Amniotic stem cell (primary cell): Measurements from ENCODE around the gene SQSTM1.

Experiments
- DNase-seq: peaks from one replicate; lab custom pipeline; 2025; lab: John Stamatoyannopoulos, UW

The SQSTM1 gene

DNA sequence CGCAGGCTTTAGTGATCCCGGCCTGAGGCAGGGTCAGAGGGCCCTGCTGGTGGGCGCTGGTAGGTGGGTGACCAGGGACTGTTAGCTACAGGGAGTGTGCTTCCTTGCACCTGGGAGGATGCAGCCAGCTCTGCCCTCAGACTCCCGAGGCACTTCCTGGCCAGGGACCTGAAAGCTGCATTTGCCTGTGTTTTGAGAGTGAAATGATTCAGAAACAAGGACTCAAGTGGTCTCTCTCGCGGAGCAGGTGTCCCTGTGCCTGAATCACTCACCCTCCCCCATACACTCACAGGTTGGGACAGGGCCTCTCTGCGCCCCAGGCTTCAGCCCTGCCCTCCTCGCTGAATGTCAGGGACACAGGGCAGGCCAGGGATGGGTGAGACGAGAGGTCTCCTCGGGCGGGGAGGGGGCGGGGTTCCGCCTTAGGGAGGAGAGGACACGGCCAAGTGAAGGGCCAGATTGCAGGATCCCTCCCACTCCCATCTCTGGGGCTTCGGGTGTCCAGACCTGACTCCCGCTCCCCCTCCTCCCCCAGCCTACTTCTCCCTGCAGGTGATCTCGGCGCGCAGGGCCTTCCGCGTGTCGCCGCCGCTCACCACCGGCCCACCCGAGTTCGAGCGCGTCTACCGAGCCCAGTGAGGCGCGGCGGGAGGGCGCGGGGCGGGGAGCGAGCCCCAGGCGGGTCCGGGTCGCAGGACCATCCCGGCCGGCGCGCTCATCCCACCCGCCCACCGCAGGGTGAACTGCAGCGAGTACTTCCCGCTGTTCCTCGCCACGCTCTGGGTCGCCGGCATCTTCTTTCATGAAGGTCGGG is 25.4 kb upstream of the SQSTM1 start:
- DNase-seq, result no peak

DNA sequence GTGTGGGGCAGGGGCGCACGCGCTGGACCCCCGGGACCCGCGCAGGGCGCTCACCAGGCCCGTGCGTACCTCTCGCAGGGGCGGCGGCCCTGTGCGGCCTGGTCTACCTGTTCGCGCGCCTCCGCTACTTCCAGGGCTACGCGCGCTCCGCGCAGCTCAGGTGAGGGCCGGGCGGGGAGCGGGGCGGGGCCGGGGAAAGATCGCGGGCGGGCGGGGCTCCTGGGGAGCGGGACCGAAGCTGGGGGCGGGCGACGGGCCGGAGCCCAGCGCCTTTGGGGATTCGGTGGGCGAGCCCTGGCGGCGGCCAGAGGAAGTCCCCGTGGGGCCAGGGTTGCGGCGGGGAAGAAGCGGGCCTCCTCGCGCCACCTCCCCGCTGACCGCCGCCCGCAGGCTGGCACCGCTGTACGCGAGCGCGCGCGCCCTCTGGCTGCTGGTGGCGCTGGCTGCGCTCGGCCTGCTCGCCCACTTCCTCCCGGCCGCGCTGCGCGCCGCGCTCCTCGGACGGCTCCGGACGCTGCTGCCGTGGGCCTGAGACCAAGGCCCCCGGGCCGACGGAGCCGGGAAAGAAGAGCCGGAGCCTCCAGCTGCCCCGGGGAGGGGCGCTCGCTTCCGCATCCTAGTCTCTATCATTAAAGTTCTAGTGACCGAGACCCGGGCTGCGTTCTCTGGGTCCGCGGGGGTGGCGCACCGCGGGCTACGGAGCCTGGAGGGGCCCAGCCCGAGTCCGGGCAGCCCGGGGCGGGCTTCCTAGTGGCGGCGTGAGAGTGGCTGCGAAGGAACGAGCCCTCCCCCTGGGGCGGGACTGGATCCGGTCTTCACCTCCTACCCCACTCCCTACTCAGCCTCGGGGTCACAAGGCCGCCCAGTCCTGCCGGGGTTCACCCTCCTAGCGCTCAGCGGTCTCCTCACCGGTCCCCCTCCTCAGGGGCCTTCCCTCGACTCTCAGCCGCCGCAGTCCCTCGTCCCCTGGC is 24.6 kb upstream of the SQSTM1 start:
- DNase-seq, result peak; percentile 60

DNA sequence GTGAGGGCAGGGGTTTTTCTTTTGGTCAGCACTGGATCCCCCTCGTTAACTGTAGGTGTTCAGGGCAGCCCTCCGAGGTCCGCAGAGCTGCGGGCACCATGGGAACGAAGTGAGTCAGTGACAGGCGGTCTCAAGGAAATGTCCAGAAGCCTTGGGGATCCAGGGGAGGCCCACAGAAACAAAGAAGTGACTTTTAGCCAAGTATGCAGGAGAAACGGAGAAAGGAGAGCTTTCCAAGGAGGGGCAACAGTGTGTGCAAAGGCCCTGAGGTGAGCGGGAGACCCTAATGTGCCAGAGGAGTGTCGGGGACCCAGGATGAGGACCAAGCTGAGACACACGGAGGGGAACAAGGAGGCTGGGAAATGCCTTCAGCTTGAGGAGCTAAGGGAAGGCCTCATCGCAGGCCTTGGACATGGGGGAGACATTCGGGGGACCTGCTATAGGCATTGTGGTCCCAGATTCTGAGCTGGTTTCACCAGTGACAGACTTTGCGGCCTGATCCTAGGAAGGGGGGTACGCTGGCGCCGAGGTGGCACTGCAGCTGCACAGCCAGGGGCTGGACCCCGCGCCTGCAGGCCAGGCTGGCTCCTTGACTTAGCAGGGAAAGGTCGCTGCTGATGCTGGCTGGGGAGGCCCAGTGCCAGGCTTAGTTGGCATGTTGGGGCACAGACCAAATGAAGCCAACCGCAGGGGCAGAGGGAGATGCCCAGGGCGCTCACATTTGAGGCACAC is 23.7 kb upstream of the SQSTM1 start:
- no peak for DNase-seq

DNA sequence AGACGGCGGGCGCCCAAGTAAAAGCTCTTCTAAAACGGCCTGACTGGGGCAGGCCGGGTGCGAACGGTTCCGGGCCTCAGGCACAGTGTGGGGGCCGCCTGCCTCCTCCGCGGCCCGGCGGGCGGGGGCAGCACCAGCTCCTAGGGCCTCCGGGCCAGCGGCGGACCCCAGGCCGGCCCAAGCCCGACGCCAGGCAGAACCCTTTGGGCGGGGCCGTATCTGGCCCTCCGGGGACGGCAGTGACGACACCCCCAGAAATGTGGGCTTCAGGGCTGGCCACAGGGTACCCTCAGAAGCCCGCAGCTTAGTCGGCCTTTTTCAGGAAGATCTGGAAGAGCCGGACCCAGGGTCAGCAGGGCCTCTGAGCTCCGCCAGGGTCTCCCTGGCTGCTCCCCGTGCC is 23.0 kb upstream of the SQSTM1 start:
- no peak for DNase-seq

DNA sequence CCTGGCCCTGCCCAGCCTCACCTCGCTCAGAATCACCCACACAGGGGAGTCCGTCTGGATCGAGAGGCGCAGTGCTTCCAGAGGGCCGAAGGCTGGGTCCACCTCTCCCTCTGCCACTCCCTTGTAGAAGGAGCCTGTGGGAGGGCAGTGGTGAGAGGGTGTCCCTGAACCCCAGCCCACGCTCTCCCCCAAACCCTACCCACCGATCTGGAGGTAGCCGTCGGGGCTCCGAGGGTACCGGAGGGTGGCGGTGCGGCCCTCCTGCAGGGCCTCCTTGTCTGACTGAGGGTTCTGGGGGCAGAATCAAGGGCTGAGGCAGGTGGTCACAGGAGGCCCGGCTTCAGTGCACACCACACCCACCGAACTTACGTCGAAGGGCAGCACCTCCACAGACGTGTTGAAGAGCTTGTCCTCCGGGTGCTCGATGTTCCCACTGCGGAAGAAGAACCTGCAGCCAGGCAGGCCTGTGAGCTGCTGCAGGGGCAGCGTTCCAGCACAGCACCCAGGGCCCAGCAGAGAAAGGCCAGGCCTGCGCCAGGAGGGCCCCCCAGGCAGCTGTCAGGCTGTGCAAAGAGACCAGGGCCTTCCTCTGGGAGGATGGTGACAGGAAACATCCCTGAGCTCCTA is 22.4 kb upstream of the SQSTM1 start:
- no peak for DNase-seq

DNA sequence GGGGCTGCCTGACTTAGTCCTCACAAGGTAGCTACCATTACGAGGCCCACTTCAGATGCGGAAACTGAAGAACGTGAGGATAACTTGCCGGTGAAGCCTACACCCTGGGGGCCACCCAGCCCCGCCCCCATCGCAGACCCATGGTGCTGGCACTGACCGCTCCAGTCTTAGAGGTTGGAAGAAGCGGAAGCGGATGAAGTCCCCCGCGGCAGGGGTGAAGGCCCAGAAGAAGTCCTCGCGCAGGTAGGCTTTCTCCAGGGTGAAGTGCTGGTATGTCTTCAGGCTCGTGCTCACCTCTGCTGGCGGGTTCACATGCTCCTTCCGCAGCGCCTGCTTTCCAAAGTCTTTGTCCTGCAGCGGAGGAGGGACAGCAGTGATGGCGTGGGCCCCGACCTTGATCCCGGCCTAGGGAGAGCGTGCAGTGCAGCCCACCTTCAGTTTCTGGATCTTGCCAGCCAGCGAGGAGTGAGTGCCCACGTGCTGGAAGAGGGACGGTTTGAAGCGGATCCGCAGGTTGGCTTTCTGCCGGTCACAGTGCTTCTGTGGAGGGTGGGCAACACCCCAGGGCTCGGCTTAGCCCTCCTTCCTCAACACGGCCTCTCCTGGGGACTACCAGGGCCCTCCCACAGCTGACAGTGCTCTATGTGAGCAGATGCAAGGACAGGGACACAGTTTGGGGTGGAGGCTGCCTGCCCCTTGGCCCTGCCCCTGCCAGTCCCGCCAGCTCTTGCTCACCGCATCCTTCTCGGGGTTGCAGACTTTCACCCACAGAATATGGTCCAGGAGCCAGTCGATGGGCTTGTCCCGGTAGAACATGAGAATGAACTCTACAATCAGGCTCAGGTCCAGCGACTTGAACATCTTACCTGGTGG is 21.7 kb upstream of the SQSTM1 start:
- no peak for DNase-seq

DNA sequence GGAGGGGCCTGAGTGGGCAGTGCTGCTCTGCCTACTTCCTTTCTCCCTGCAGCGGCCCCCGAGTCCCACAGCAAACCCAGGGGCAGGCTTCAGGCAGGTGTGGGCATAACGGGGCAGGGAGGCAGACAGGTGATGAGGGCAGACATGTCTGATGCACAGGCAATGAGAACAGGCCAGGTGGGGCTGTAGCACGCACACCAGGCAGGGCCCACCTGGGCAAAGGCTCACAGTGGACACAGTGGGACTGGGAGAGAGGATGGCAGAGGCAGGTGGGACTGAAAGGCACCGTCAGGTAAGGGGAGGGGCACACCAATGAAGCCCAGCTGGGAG is 21.1 kb upstream of the SQSTM1 start:
- DNase-seq, result no peak

DNA sequence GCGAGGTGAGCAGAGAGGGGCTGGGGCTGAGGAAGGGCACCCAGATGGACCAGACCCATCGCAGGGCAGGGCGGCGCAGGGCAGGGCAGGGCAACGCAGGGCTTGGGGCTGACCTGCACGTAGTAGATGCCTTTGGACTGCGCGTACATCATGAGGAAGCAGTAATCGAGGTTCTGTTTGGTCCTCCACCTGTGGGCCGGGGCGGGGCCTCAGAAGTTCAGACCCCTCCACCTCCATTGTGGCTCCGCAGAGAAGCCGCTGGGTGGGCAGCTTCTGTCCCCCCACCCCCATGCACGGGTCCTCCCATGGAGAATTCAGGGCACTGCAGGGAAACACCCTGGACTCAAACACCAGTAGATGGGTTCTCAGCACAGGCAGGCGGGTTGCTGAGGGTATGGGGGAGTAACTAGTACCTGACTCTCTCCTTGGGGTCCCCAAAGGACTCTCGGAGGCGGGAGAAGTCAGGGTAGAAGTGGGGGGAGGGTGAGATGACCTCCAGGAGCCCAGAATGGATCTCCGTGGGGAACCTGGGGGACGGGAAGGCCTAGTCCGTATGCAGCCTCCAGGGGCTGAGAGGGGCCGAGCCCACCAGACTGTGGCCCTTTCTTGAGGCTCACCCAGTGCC is 20.5 kb upstream of the SQSTM1 start:
- no peak for DNase-seq

DNA sequence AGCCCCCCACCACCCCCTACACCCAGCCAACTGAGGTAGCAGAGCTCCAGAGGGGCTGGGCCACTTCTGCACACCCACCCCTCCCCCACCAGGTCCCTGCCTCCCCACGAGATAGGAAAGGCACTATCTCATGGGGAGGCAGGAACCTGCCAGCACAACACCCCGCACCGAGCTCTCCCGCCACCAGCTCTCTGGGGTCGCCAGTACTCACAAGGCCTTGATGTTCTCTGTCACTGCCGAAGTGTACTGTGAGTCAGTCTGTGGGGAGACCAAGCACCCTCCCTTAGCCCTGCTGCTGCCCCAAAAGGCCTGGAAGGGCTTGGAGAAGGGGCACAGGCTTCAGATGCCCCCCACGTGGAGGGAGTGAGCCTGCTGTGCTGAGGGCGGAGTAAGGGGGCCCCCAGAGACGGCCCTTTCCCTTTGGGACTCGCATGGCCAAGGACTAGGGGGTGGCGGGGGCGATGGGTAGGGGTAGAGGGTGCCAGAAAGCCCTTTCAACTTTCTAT is 20.0 kb upstream of the SQSTM1 start:
- no peak for DNase-seq

DNA sequence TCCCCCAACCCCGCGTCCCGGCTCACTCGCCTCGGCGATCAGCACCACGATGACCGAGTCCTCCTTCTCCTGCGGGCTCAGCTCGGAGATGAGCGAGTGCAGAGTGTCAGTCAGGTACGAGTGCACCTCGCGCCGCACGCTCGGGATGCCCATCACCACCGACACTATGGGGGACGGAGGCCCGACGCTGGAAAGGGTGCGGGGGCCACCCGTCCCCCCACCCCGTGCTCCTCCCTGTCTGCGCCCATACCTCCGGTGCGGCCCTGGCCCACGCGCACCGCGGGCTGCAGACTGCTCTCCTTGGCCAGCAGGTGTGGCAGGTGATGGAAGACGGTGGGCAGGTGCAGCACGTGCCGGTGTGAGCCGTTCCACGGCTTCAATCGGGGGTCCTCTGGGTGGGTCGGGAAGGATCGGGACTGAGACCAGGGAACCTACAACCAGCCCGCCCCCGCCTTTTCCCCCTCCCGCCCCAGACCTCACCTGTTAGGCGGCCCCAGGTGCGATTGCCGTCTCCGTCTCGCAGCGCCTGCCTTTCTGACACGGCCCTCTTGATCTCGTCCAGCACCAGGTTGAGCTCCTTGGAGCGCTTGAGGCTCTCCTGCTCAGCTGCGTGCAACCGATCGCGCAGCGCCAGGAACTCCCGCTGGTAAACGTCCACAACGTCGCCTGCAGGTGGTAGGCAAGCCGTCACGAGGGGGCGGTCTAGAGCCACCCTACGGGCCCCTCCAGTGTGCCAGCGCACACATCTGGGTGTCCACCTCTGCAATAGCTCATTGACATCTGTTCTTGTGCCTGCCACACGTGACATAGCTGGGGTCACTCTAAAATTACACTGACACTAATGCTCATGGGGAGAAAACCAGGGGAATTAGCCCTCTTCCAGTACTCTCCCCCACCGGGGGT is 19.1 kb upstream of the SQSTM1 start:
- no peak for DNase-seq

DNA sequence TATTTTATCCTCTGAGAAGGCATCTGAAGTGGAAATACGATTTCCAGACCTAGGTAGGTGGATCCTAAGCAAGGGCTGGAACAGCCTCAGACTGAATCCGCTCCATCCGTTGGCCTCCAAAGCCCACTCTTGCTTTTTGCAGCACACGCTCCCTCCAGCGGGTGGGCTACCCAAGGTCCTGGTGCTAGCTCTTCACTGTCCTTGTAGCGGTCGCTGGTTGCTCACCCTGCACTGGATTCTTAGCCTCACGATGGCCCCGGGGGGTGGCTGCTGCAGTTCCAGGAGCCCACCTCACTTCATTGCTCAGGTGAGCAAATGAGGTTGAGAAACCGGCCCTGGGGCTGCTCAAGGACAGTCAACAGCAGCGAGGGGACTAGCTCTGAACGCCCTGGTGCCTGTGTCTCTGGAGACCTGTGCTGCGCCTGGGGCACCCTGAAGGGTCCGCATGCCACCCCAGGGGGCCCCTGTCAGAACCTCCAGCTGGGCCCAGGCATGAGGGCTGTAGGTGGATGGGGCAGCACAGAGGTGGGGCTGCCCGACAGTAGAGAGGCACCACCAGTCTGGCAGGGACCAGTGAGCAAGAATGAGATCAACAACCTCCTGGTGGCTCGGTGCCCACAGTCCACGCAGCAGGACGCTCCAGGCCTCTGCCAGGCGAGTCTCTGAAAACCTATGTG is 18.4 kb upstream of the SQSTM1 start:
- DNase-seq, result no peak

DNA sequence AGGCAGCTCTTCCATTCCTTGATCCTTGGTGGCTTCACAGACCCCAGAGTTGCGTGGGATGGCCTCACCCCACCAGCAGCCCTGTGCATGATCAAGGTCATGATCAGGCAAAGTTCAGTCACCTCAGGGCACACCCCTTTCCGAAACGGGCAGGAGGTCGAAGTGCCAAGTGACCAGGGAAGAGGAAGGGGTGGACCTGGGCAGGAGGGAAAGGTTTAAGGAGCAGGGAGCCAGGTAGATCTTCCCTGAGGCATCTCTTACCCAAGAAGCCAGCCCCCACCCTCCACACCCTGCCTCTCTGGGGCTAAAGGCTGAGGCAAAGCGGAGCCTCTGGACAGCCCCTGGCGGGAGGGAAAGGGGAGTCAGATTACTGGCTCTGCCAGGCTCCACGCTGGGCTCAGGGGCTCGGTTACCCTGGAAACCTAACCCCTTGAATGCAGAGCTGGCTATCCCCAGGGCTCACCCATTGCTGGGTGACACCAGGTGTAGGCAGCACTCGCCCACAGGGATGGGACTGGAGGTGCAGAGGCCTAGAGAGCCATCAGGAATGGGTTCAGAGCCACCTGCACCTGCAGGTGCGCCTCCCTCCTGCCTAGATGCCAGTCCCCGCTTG is 17.6 kb upstream of the SQSTM1 start:
- no peak for DNase-seq

DNA sequence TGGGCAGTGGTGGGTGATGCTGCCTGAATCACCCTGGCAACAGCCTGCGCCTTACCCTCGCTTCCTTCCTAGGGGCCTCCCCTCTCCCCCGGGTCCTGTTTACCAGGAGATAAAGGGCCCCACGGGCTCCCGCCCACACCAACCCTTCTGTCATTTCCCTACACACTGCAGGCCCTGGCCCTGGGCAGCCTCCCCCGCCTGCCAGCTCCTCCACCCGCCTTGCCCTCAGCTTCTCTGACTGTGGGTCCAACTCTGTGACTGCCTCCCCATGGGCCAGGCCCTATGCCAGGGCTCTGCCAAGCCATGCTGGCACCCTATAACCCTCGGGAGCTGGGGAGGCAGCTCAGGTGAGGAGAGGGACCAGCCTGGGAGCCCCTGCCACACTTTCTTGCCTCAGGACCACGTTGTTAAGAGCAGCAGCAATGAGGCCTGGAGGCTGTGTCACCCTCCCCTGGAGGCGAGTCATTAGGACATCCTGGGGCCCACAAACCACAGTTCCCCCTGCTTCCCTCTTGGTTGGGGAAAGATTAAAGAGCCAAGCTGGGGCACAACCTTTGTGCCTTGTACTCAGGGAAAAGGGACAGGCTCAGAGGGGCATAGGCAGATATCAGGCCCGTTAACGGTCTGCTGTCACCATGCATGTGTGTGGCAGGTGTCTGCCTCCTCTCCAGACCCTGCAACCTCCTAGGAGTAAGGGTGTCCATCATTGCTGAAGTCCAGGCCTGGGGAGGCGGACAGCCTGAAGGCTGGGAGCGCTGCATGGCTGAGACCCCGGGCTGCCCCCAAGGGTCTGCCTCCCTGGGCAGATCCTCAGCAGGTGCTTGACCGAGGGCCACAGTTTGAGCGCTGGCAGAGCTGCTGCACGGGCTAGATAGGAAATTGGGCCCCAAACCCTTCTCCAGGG is 16.8 kb upstream of the SQSTM1 start:
- DNase-seq, result no peak

DNA sequence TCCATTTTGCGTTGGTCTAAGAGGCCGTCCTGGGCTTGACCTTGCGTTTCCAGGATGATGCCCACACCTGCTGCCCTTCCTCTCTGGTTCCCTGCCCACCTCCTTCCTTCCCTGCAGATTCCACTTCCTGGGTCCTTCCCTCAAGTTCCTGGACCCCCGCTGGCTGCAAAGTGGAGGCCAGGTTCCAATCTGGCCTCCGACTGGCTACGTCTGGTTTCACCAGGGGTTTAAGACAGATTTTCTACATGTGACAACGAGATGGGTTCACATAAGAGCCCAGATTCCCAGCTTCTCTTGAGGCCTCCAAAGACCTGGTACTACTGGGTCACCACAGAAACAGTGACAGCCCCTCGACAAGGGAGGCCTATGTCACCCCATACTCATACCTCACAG is 16.2 kb upstream of the SQSTM1 start:
- DNase-seq, result no peak

DNA sequence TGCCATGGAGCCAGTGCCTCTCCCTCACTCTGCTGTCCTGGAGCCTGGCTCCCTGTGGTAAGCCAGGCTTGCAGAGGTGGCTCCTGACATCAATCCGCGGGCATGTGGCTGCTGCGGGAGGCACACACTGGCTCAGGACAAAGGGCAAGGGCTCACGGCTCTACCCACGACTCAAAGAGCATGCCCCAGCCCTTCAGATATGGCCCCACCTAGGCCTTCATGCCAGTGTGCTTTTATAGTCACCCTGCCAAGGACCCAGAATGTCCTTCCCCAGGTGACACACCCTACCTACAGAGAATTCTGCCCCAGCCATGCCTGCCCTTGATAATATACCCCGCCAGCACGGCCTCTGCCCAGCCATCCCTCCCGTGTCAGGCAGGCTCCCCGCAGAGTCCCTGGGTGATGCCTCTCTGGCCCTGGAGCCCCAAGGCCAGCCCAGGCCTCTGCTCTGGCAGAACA is 15.6 kb upstream of the SQSTM1 start:
- DNase-seq, result no peak

DNA sequence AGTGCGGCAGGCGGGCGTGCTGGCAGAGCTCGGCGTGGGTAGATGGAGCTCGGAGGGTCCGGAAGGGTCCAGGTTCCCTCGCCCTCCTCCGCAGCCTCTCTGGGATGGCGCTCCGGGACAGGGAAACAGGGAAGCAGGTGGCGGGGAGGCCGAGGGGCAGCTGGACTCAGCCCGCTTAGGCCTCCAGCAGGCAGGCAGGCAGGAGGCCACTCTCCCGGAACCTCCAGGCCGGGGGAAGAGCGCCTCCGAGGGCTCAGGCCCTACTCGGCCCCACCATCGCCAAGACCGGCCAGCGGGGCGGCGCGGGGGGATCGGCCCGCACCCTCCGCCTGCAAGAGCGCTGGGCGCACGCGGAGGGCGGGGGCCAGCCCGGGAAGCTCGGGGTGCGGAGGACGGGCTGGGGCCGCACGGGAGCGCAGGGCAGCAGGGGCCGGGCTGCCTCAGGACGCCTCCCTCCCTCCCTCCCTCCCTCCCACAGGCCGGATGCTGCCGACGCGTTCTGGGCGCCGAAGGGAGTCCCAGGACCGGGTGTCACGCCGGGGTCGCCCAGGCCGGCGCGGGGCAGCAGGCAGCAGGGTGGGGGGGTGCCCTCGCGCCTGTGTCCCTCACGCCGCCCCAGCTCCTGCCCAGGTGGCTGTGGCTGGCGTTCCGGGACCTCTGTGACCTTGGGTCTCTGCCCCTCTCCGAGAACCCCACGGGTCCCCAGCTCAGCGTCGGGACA is 15.0 kb upstream of the SQSTM1 start:
- no peak for DNase-seq
